GM18511 (cell line): ENCODE data around the gene NFAM1.

Experiments used
- ATAC-seq: cut with Tn5 transposase; IDR thresholded peaks from one replicate; pipeline ENCODE4 v1.9.1; 2021; ENCODE audit warnings: mild to moderate bottlenecking, moderate library complexity; ENCODE audit not compliant: unreplicated experiment

Gene NFAM1, protein sequence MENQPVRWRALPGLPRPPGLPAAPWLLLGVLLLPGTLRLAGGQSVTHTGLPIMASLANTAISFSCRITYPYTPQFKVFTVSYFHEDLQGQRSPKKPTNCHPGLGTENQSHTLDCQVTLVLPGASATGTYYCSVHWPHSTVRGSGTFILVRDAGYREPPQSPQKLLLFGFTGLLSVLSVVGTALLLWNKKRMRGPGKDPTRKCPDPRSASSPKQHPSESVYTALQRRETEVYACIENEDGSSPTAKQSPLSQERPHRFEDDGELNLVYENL

DNA sequence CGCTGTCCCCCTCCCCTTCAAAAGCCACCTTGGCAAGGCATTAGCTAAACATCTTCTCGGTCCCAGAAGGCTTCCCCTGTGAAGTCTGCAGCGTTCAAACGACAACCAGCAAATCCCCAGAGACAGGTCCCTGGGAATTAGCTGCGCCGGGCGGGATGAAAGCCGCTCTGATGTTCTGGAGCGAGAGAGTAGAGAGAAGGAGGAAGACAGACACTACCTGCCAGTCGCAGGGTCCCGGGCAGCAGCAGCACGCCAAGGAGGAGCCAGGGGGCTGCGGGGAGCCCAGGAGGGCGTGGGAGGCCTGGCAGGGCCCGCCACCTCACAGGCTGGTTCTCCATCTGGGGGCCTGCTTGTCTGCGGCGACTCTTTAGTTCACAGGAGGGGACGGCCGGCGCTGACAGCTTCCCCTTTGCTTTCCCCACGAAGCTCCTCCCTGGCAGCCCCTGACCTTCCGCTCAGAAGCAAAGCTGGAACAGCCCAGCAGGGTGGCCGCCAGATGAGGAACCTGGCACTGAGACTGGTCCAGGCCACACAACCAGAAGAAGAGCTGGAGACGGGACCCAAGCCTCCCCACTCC, at the start of gene NFAM1:
Gene NFAM1, minus strand, starts transcription at position 384 of the 577 bp plus-strand sequence. Its CDS starts 46 bp downstream, at position 338.
- ATAC-seq, result no peak

DNA sequence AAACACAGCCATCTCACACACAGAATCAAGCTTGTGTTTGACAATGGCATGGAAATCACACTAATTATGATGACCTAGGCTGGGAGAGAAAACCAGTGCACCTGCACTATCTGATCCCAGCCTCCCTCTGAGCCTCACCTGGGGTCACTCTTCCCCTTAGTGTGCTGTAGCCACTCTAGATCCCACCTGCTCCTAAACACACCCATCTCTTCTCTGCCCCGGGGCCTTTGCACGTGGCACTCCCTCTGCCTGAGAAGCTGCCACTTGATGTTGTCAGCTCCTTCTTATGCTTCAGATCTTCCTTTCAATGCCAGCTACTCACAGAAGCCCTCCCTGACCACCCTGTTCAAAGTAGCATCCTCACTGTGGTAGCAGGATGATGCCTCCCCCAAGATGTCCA, 42.9 kb upstream of the NFAM1 start:
- no peak for ATAC-seq

DNA sequence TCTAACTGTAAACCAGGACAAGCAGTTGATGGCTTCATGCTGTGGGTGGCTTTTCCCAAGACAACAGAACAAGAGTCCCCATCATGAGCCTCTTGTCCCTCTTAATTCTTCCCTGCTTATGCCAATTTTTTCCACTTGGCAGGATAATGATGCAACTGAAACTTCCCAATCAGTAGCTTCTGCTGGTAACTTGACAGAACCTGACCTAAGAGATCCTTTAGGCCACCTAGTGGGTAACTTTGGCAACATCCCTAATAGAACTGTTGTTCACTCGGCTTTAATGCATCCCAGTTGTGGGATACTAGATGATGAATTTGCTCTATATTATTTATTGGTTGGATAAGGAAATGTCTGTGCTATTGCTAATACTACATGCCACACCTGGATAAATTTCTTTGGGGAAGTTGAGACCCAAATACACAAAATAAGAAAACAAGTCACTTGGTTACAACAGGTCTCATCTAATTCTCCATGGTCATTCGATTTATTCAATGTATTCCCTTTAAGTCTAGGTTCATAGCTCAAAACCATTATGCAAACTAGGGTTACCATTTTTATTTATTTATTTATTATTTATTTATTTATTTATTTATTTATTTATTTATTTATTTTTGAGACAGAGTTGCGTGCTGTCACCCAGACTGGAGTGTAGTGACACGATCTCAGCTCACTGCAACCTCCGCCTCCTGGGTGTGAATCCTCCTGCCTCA, 41.4 kb upstream of the NFAM1 start:
- no peak for ATAC-seq

DNA sequence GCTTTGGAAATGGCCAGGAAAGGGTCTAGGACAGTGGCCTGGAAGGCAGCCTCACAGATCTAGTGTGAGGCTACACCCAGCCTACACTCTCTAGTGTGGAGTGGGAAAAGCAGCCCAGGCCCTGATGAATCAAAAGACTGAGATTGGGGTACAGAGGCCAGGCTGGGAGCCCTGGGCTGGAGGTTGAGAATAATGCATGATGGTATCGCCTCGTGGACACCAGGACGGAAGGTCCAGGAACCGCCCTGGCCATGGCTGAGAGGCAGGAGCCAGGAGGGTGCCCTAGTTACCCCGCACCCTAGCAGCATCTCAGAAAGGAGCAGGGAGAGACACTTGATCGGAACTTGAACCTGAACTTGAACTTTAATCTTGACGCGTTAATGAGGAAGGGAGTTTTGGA, 40.5 kb upstream of the NFAM1 start:
- ATAC-seq, result no peak

DNA sequence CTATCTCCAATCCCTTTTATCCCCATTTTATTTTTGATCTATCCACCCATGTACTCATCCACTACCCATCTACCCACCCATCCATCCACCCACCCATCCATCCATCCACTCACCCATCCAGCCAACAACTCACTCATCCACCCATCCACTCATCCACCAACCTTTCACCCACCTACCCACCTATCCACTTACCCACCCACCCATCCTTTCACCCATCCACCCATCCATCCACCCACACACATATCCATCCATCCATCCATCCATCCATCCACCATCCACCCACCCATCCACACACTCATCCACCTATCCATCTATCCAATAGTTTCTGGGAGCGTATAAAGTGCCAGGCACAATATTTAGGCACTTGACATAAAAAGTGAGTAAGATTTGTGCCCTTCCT, 39.2 kb upstream of the NFAM1 start:
- no peak for ATAC-seq

DNA sequence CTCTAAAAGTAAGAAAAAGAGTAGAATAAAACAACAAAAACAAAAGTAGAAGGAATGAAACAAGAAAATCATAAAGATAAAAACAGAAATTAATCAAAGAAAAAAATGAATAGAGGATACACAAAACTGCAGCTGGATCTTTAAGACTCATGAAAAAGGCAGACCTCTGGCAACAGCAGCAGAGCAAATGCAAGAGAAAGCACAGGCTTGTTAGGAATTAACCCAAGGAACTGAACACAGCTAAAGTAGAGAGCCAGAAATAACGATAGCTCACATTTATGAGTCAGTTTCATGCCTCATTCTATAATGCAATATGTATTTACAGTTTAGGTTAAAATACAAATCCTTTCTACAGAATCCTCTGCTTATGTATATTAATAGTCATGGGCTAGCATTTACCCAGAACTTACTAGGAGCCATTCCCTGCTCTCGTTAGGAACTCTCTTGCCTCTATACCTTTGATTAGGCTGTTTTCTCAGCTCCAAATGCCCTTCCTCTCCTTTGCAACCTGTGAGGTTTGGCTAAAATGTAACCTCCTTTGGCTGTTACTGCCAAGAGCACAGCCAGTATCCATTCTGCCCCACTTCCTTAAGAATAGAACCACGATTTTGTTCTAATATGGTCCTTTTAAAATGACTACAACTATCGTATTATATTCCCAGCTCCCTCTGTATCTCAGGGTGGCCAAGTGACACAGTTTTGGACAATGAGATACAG, 38.3 kb upstream of the NFAM1 start:
- no peak for ATAC-seq

DNA sequence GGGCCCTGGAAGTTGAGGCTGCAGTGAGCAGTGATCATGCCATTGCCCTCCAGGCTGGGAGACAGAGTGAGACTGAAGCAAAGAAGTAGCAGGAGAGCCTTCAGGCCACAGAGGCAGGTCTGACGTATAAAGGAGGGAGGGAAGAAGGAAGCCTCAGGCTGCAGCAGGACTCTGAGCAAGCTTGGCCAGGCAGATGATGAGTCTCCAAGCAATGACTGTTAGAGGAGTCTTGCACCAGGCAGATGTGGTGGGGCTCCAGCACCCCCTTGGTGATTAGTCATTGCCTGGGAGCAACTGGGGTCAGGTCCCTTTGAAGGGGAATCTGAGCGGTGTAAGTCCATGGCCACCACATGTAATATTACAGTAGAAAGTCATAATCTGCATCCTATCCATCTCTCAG, 36.6 kb upstream of the NFAM1 start:
- no peak for ATAC-seq

DNA sequence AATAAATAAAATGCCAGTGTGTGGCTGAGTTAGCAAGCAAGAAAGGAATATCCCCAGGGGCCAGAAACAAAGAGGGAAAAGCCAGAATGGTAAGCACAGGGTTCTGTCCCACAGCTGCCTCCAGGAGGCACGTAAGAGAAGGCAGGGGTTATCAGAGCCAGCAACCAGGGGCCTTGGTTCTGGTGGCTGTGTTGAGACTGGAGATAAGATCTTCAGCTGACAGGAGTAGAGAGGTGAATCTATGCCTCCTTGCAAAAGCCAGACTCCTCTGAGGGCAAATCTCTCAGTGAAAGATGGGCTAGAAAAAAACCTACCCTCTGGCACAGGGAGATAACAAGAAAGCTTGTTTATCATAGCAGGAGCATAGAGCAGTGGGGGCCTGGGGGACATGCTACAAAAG, 29.8 kb upstream of the NFAM1 start:
- ATAC-seq, result no peak

DNA sequence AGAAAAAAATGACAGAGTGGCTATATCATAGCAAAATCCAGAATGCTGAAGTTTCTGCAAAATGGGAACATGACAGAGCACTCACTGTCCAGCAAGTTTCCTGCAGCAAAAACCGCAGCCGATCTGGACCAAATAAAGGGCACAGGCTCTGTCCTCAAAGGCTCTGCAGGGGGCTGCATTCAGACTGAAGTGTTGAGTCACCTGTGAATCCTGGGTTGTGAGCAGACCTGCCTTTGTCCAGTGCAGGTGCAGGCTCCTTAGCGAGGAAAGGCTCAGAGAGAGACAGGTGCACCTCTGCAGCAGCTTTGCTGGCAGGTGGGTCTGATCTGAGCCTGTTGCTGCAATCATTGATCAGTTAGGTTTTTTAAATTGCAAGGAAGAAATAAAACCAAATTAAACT, 29.3 kb upstream of the NFAM1 start:
- ATAC-seq, result no peak

DNA sequence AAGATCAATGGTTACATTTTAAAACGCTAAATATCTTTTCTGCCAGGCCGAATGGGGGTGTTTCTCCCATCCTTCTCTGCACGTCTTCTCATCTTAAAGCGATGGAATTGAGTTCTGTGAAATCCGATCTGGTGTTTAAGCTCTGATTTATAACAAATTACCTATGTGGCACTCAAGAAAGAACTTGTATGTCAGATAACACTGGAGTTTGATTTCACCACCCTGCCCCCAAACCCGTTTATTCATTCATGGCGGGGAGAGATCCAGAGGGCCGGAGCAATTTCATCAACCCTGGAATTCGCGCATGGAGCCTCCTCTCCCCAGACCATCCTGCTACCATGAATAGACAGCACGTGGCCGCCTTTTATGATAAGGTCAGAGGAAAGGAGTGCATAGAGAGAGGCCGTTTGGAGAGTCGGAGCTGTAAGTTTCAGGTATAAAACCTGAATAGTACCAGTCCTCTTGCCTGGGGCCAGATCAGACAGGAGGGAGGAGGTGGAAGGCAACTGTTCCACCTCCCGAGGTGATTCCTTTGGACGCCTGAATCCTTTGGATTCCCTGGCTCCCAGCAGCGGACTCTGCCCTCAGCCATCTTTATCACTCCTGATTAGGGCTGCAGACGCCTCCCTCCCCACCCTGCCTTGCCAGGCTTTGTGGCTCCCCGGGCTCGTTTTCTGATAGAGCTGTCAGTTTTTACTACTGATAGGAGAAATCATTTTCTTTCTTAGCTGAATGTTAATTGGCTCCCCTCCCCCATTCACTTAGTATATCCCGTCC, 27.3 kb upstream of the NFAM1 start:
- no peak for ATAC-seq

DNA sequence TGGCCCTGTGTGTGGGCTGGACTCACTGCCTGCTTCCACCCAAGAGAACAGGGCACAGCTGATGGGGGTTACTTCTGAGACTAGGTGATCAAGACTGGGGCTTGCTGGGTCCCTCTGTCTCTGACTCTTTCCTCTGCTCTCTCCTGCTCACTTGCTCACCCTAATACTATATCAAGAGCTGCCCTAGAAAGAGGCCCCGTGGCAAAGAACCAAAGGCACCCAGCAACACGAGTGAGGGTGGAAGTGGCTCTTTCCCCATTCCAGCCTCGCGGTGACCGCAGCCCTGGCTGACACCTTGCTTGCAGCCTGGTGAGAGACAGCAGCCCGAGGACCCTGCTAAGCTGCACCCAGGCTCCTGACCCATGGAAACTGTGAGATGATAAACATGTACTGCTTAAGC, 20.7 kb upstream of the NFAM1 start:
- ATAC-seq, result no peak

DNA sequence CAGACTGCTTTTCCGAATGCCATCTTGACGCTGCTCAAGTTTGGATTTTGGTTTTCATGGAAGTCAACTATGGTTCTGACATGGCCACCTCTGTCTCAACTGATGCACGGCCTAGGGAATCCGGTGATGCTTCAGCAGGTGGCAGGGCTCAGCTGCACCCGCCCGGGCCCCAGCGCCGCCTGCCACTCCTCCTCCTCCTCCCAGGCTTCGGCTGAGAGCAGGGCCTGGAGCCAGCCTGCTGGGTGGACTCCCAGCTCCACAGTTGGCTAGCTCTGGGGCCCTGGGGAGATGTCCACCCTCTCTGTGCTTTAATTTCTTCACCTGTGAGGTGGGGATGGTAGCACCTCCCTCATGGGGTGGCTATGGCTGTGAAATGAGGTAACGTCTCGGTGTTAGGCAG, 20.3 kb upstream of the NFAM1 start:
- ATAC-seq, result no peak

DNA sequence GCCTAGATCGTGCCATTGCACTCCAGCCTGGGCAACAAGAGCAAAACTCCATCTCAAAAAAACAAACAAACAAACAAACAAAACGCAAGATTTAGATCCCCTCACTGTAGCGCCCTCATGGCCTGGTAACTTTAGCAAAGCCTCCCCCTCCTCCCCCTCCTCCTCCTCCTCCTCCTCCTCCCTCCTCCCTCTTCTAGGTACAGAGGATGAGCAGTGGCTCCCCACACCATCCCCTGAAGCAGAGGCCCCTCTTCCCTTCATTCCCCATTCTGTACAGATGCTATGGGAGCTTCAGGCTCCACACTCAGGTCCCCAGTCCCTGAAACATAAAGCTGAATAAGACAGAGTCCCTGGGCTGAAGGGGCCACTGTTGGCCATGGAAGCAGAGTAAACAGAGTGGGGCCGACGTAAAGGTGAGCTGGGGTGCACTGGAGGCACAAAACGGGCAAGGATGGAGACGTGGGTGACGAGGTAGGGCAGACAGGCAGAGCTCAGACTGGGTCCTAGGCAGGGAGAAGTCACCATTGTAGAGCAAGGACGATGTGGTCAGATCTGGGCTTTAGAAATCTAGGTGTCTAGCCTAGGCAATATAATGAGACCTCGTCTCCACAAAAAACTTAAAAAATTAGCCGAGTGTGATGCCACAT, 19.4 kb upstream of the NFAM1 start:
- ATAC-seq, result no peak

DNA sequence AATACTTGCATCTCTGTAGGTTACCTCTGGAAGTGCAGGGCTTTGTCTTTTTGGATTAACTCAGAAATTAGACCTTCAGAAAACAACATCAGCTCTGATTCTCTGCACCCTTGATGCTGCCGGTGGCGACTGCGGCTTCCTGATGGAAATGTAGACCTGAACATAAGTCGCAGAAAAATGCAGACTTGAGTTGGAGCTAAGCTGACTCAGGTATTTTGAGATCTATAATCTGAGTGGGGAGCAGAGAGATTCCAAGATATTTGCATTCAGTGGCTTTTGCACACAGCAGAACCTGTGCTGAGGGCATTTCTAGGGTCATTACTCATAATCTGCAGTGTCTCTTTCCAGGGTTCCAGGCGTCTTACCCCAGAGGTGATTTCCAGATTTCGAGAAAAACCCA, 18.7 kb upstream of the NFAM1 start:
- ATAC-seq, result no peak

DNA sequence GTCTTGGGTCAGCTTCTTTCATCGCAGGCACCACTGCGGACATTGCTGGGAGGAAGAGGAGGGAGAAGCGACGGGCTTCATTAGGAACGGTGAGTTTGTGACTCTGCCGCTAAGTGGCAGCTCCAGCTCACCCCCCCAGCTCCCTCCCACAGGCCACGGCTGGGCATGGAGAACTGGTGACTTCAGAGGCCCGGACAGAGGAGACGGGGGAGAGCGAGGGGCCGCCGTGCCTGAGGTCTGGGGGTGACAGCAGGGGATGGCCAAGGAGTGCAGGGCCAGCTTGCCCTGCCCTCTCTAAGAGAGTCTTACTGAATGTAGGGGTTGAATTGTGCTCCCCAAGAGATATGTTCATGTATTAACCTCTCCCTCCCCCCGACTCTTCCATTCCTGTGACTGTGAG, 13.9 kb upstream of the NFAM1 start:
- ATAC-seq, result no peak

DNA sequence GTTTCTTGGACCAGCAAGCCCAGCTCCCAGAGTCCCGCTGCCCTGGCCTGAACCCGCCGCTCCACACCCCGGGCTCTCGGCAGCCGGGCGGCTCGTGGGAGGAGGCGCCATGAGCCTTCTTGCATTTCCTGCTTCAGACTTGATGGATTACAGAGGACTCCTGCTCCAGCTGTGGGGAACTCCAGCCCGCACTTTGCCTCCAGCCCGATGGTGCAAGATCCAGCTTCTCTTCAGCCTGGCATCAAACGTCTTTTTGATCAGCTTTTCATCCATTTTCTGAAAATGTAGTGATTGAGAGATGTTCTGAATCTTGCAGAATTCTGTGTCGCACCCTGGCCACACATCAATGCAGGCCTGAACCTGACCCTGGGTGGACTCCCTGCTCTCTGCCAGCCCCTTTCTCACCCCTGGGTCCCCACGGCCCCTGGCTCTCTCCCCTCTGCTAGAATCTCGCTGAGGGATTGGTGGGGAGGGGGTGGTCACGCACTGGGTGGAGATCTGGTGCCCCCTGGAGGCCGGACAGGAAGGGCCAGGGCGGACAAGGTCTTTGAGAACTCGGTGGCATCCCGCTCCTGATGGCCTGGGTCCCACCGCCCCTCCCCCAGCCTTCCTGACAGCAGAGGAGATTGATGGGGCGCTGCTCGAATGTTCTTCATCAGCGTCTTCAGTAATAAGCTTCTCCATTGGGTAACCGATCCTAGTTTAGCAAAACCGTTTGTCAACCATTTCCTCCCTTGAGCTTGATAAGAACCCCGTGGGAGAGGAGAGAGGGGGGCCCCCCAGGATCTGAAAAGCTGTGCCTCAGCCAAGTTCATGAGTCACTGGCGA, 12.1 kb upstream of the NFAM1 start:
- ATAC-seq, result no peak

DNA sequence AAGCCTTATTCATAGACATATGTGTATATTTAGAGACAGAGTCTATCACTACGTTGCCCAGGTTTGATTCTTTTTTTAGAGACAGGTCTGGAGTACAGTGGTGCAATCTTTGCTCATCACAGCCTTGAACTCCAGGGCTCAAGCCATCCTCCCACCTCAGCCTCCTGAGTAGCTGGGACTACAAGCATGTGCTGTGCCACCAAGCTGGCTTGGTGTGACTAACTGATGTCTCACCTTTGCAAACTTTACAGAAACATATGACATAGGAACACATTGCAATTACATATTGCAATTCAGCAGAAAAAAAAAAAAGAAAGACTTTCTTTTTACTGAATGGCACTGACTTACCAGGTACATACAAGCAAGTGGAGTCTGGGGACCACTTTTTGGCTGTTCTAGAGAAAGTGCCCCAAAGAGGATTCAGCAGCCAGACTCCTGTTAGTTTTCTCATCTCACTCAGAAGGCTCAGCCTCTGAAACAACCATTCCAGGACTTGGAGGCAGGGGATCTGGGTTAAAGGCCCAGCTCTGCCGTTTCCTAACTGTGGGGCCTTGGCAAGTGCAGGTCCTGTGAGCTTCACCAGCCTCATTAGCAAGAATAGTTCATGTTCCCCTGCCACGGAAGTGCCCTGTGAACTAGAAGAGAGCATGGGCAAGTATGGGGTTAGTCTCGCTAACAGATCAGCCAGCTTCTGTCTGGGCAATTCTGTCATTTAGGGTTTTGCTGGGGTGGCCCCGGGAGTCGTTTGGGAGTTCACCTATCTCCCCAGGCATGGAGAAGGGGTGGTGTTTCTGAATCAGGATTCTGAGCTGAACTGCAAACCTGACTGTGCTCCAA, 11.3 kb upstream of the NFAM1 start:
- ATAC-seq, result no peak

DNA sequence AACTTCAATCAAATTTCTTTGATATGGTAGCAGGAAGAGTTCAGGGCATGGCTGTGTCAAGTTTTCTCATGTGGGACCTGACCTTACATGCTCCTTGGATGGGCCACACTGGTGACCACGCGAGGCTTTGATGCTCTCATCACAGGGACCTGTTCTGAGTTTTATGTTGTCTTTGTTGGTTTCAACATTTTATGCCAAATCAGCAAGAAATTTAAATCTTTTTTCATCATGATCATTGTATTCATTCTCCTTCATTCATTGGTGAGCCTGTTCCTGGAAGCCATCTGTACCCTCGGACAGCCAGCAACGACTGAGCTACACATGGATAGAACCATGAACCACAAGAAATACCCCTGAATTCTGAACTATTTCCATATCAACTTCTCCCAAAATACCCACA, 10.5 kb upstream of the NFAM1 start:
- ATAC-seq, result no peak

DNA sequence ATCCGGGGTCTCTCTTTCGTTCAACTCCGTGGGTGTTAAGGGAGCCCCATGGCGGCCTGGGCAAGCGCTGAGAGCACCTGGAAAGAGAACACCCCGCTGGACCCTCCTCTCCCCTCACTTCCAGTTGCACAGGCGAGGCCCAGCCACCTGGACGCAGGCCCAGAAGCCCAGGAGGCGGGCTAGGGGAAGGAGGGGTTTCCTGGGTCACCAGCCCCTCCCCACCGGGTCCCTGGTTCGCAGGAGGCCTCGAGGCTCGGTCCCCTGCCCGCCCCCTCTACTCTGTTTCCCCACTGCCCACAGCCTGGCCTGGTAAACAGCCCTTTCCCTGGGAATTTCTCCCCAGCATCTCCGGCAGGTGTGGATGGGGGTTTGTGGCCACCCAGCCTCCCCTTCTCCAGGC, 8.5 kb upstream of the NFAM1 start:
- ATAC-seq, result no peak
